KG1 (cell line): ENCODE measurements around the gene PPP1R8.
A peak's percentile ranks its signal among the peaks of the same experiment; 100 is the strongest.
"Not testable (repeated sequence)": the region's sequence is repeated elsewhere in the genome, so short reads cannot be mapped to it uniquely, and the experiment has no call there.

Source experiments
- DNase-seq: peaks from one replicate; lab custom pipeline; 2025; lab: John Stamatoyannopoulos, UW

The PPP1R8 gene

GRCh38 chr1:27832762-27833161 is 2.2 kb downstream of the PPP1R8 start:
- DNase-seq, result no peak

GRCh38 chr1:27833470-27833869 is 2.9 kb downstream of the PPP1R8 start:
- DNase-seq, result no peak

- no peak for DNase-seq
These were observed 4.5 kb downstream of the PPP1R8 start for GRCh38 chr1:27835046-27835445.

GRCh38 chr1:27835501-27835900 is 4.9 kb downstream of the PPP1R8 start:
- DNase-seq, result no peak

GRCh38 chr1:27849951-27850350 is 19.4 kb downstream of the PPP1R8 start:
- no peak for DNase-seq

GRCh38 chr1:27855085-27855484 is 24.5 kb downstream of the PPP1R8 start:
- no peak for DNase-seq

GRCh38 chr1:27856561-27857343 is 26.2 kb downstream of the PPP1R8 start:
- no peak for DNase-seq

GRCh38 chr1:27857552-27857951 is 27.0 kb downstream of the PPP1R8 start:
- not testable (repeated sequence) for DNase-seq

GRCh38 chr1:27858072-27858948 is 27.7 kb downstream of the PPP1R8 start:
- peak; percentile 74 for DNase-seq

- DNase-seq, result no peak
These were observed 28.5 kb downstream of the PPP1R8 start for GRCh38 chr1:27858949-27859576.

GRCh38 chr1:27861436-27861835 is 30.9 kb downstream of the PPP1R8 start:
- DNase-seq, result no peak

GRCh38 chr1:27862004-27862403 is 31.4 kb downstream of the PPP1R8 start:
- DNase-seq, result no peak

GRCh38 chr1:27862671-27863537 is 32.3 kb downstream of the PPP1R8 start:
- DNase-seq, result peak; percentile 49

- DNase-seq, result no peak
These were observed 32.9 kb downstream of the PPP1R8 start for GRCh38 chr1:27863538-27863915.

- DNase-seq, result peak; percentile 40
These were observed 33.8 kb downstream of the PPP1R8 start for GRCh38 chr1:27864264-27864895.

- no peak for DNase-seq
These were observed 35.2 kb downstream of the PPP1R8 start for GRCh38 chr1:27865821-27866220.

GRCh38 chr1:27868556-27868931 is 38.0 kb downstream of the PPP1R8 start:
- no peak for DNase-seq

- peak; percentile 56 for DNase-seq
These were observed 38.5 kb downstream of the PPP1R8 start for GRCh38 chr1:27868932-27869718.

- no peak for DNase-seq
These were observed 39.1 kb downstream of the PPP1R8 start for GRCh38 chr1:27869719-27870085.

GRCh38 chr1:27871076-27871475 is 40.5 kb downstream of the PPP1R8 start:
- not testable (repeated sequence) for DNase-seq
